GM21360 (cell line): ENCODE results near the gene SRSF7.
"Not testable (repeated sequence)": the region's sequence is repeated elsewhere in the genome, so short reads cannot be mapped to it uniquely, and the experiment has no call there.

Experiments used
- ATAC-seq: cut with Tn5 transposase; IDR thresholded peaks from one replicate; pipeline ENCODE4 v1.9.1; 2021; ENCODE audit warnings: mild to moderate bottlenecking, moderate library complexity; ENCODE audit not compliant: unreplicated experiment

Gene SRSF7

GRCh38 chr2:38706846-38707345 is 44.3 kb downstream of the SRSF7 start:
- no peak for ATAC-seq

- no peak for ATAC-seq
Observed at GRCh38 chr2:38704664-38705063, 46.5 kb downstream of the SRSF7 start.

GRCh38 chr2:38703336-38703735 is 47.8 kb downstream of the SRSF7 start:
- not testable (repeated sequence) for ATAC-seq

- ATAC-seq: no peak
Observed at GRCh38 chr2:38702413-38702812, 48.7 kb downstream of the SRSF7 start.

- ATAC-seq: no peak
Observed at GRCh38 chr2:38701542-38701941, 49.6 kb downstream of the SRSF7 start.

- ATAC-seq: no peak
Observed at GRCh38 chr2:38700881-38701458, 50.2 kb downstream of the SRSF7 start.

GRCh38 chr2:38700113-38700785 is 50.9 kb downstream of the SRSF7 start:
- no peak for ATAC-seq

GRCh38 chr2:38698467-38699003 is 52.6 kb downstream of the SRSF7 start:
- ATAC-seq: no peak

- no peak for ATAC-seq
Observed at GRCh38 chr2:38697116-38697840, 53.9 kb downstream of the SRSF7 start.
